ENCODE results near the gene IL32. TPM values are rescaled to one million over a fixed set of nuclear protein-coding genes. Genes with fewer than 3 reads are reported as not detected.
A peak's percentile ranks its signal among the peaks of the same experiment; 100 is the strongest.

The IL32 gene
- total and polyA plus RNA-seq, 9 of the 15 experiments (the other 6 are each of a cell fraction or from before 2014, with no cell fraction given) = 0.21 to 2.2 (median 0.37) TPM; not detected in 3

- 0 out of 2 replicates have a peak, but pooled peaks have one; percentile 6 for TF ChIP-seq NCOR1 (IDR thresholded peaks at IDR 0.05)
- peak; percentile 32 for TF ChIP-seq NEUROD1 (IDR thresholded peaks at IDR 0.05; ENCODE audit: borderline replicate concordance, low read depth, low read length, partially characterized antibody)
- no peak for TF ChIP-seq TSHZ1 (CRISPR knock-in tag; IDR thresholded peaks at IDR 0.05)
- no peak for TF ChIP-seq KLF6 (CRISPR knock-in tag; IDR thresholded peaks at IDR 0.05; ENCODE audit: borderline replicate concordance)
- no peak for TF ChIP-seq THAP7 (CRISPR knock-in tag; IDR thresholded peaks at IDR 0.05)
- TF ChIP-seq ZBTB33 (CRISPR knock-in tag; IDR thresholded peaks at IDR 0.05) = peak; percentile 94
- TF ChIP-seq CREB1 (IDR thresholded peaks at IDR 0.05) = 0 out of 2 replicates have a peak, but pooled peaks have one; percentile 28
- no peak; the same call in 1 of the 2 replicates for TF ChIP-seq CREB1 (CRISPR knock-in tag; IDR thresholded peaks at IDR 0.05)
- no peak for TF ChIP-seq E2F8 (IDR thresholded peaks at IDR 0.05; ENCODE audit: low read depth, partially characterized antibody)
- TF ChIP-seq UBTF (IDR thresholded peaks at IDR 0.05; ENCODE audit: borderline replicate concordance in 1 of 2, low read depth in 2 of 2, low read length in 2 of 2) = no peak
- no peak for TF ChIP-seq TEAD4 (IDR thresholded peaks at IDR 0.05; ENCODE audit: low read length)
- no peak for TF ChIP-seq TEAD4 (CRISPR knock-in tag; IDR thresholded peaks at IDR 0.05; ENCODE audit: borderline replicate concordance)
- no peak for TF ChIP-seq MEIS2 (IDR thresholded peaks at IDR 0.05; ENCODE audit: partially characterized antibody)
- no peak for TF ChIP-seq SMAD4 (CRISPR knock-in tag; conservative IDR thresholded peaks at IDR 0.05)
- TF ChIP-seq MEF2A (IDR thresholded peaks at IDR 0.05; ENCODE audit: control insufficient read depth, low read depth, low read length) = no peak
Measured at GRCh38 chr16:3017794-3018506, 47.5 kb upstream of the IL32 start, which contains the start of gene CLDN6 (continued).
